ENCODE results near the gene ADAM11.

ADAM11 gene

DNA sequence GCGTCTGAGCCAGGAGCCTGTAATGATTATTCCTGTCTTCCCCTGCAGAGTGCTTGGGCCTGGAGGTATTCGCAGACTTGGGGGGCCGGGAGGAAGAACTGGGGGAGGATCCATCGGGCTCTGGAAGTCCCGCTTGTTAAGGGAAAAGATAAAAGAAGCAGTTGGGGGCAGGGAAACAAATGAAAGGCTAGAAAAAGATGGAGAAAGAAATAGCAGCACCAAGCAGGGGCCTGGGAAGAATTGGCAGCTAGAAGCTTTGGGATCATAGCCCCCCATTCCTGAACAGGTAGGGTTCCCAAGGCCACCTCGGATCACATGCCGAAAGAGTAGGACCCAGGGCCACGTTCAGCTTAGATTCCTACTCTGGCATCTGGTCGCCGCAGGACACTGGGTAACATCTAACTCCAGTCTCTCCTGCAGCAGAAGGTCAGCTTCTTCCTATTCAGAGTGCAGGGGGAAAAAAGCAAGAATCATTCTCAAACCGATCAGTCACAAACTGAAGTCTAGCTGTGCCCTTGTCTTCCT, 23.6 kb downstream of the ADAM11 start:
- no peak overlapping the region for H3K27ac ChIP-seq

DNA sequence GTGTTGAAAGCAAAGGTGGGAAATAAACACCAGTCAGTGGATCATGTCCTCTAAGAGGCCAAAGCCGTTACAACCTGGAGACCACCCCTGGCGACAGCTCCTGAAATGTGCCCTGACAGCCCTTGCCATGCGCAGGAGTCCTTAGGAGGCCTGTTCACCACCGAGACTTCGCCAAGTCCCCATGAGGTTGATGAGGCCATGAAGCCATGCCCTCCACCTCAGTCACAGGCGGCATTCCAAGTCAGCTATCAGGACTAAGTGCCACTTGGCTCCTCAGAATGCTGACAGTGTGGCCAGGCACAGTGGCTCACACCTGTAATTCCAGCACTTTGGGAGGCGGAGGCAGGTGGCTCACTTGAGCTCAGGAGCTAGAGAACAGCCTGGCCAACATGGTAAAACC, 27.1 kb downstream of the ADAM11 start:
- no peak for TF ChIP-seq ZFX (IDR thresholded peaks at IDR 0.05; ENCODE audit: borderline replicate concordance)
- no peak overlapping the region for H3K27ac ChIP-seq

More for the DNA sequence above, 23.6 kb downstream of the ADAM11 start:
- TF ChIP-seq, protein P1, sequence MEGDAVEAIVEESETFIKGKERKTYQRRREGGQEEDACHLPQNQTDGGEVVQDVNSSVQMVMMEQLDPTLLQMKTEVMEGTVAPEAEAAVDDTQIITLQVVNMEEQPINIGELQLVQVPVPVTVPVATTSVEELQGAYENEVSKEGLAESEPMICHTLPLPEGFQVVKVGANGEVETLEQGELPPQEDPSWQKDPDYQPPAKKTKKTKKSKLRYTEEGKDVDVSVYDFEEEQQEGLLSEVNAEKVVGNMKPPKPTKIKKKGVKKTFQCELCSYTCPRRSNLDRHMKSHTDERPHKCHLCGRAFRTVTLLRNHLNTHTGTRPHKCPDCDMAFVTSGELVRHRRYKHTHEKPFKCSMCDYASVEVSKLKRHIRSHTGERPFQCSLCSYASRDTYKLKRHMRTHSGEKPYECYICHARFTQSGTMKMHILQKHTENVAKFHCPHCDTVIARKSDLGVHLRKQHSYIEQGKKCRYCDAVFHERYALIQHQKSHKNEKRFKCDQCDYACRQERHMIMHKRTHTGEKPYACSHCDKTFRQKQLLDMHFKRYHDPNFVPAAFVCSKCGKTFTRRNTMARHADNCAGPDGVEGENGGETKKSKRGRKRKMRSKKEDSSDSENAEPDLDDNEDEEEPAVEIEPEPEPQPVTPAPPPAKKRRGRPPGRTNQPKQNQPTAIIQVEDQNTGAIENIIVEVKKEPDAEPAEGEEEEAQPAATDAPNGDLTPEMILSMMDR (IDR thresholded peaks at IDR 0.05) = no peak
- TF ChIP-seq ZFX (IDR thresholded peaks at IDR 0.05; ENCODE audit: borderline replicate concordance) = no peak

DNA sequence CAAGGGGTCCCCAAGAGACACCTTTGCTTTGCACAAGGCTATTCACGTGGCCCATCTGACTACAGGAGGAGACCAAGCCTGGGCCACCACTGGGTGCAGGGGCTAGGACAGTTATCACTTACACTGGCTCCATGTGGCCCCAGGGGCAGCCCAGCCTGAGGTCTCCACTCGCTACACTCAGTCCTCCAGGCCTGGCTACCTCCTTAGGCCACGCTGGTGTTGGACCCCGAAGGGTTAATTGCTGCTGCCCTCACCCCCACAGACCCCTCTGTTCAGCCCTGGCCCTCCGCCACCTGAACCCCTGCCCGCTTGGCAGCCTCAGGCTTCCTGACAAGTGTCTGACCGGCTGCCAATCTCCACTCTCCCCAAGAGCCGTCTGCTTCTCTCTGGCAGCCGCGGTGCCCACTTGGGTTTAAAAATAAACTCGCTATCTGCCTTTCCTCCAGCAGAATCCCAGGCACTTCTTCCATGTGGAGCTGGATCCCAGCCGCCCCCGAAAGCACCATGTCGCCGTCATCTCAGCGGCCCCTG, 27.8 kb downstream of the ADAM11 start:
- no peak for TF ChIP-seq ZFX (IDR thresholded peaks at IDR 0.05; ENCODE audit: borderline replicate concordance)
- TF ChIP-seq, protein P1 (IDR thresholded peaks at IDR 0.05) = no peak
- no peak overlapping the region for H3K27ac ChIP-seq

DNA sequence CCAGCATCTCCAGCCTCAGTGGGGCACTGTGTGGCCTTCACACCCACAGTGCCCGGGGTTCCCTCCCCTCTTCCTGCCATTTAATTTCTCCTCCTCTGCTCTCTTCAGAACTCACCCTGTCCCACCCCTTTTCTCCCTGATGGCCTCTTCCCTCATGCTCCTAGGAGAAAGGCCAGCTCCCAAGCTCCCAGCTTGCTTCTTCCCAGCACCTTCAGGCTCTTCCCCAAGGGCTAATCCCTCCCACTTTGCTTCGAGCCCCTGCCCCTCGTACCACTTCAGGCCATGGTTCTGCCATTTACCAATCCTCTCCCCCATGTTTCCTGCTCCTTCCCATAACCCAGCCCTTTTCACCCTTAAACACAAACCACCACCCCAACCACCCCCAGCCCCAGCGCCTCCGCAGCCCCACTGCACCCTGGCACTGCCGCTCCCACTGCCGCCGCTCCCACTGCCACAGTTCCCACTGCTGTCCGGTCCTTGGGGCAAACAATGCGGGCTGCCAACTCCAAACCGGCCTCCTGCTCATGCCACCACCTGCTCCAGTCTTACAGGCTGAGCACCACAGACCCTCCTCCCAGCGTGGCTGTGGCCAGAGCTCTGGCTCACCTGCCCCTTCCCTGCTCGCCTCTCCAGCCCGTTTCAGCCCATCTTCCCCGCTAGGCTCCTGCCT, 28.6 kb downstream of the ADAM11 start:
- TF ChIP-seq ZFX (IDR thresholded peaks at IDR 0.05; ENCODE audit: borderline replicate concordance) = no peak
- TF ChIP-seq, protein P1 (IDR thresholded peaks at IDR 0.05) = no peak
- H3K27ac ChIP-seq = no peak overlapping the region

DNA sequence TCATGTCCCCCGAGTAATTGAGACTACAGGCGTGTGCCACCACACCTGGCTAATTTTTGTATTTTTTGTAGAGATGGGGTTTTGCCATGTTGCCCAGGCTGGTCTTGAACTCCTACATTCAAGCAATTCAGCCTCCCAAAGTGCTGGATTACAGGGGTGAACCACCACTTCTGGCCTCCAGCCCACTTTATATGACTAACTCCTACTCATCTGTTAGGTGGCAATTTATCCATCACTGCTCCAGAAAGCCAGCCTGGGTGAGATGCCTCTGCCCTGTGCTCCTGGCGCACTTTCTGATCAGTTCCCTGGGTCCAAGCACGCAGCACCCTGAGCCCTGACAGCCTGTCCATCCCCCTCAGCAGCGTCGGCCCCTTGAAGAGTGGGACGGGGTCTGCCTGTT, 29.4 kb downstream of the ADAM11 start:
- H3K27ac ChIP-seq = no peak overlapping the region
- no peak for TF ChIP-seq ZFX (IDR thresholded peaks at IDR 0.05; ENCODE audit: borderline replicate concordance)

DNA sequence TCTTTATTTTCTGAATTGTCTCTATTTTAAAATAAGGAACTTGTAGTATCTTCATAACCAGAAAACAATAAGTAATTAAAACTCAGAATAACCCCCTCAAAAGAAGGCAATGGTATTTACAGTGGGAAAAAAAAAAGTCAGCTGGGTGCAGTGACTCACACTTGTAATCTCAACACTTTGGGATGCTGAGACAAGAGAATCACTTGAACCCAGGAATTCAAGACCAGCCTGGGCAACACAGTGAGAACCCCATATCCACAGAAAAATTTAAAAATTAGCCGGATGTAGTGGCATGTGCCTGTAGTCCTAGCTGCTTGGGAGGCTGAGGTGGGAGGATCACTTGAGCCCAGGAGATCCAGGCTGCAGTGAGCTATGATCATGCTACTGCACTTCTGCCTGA, 33.5 kb downstream of the ADAM11 start:
- no peak for TF ChIP-seq ZFX (IDR thresholded peaks at IDR 0.05; ENCODE audit: borderline replicate concordance)
- TF ChIP-seq, protein P1 (IDR thresholded peaks at IDR 0.05) = no peak
- no peak overlapping the region for H3K27ac ChIP-seq

DNA sequence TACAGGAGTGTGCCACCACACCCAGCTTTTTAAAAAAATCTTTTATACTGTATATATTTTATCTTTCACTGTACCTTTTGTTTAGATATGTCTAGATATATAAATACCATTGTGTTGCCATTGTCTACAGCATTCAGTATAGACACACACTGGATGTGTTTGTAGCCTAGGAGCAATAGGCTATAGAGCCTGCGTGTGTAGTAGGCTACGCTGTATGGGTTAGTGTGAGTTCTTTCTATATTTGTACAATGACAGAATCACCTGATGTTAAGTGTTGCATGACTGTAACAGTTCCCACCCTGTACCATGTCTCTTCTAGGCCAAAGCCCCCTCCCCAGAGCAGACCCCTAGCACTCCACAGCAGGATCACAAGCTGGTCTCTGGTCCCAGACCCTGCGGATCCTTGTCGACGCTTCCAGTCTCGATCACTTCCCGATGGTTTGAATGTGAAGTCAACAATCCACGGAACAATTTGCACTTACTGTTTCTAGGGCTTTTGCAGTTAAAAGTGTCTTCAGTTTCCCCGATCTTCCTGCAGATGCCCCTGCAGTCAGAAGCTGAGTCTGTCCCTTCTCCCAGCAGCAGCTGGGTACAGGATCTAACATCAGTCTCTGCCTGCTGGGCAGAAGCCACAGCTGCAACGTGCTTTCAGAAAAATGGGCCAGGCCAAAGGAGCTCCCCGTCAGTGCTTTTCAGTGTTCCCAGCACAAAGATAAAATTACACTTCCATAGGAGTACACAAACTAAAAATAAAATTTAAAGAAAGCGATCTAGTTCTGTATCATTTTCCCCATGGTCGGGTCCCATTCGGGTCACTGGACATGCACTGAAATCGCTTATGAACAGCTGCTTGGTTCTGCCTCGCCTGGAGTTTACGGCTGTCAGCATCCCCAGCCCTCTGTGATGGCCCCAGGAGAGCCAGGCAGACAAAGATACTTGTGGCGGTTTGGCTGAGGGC, 35.4 kb downstream of the ADAM11 start:
- TF ChIP-seq ZFX (IDR thresholded peaks at IDR 0.05; ENCODE audit: borderline replicate concordance) = no peak
- TF ChIP-seq, protein P1 (IDR thresholded peaks at IDR 0.05) = no peak
- no peak overlapping the region for H3K27ac ChIP-seq
